H7 (cell line): Measurements from ENCODE around the gene USP34. TPM values are rescaled to one million over a fixed set of nuclear protein-coding genes. Genes with fewer than 3 reads are reported as not detected.
"Not testable (repeated sequence)": the region's sequence is repeated elsewhere in the genome, so short reads cannot be mapped to it uniquely, and the experiment has no call there.

Experiments used
- DNase-seq: peaks from one replicate; pipeline ENCODE4 v3.0.0; 2012
- H3K27me3 ChIP-seq: 2 replicates; pipeline ENCODE4 v1.6.0; 2011; ENCODE audit warnings: mild to moderate bottlenecking, low read length; ENCODE audit not compliant: control insufficient read depth, insufficient read depth
- H3K36me3 ChIP-seq: replicated peaks from 2 replicates; pipeline ENCODE4 v1.5.1; 2011; ENCODE audit warnings: low read length; ENCODE audit not compliant: control insufficient read depth, insufficient read depth
- H3K4me3 ChIP-seq: 2 replicates; pipeline ENCODE4 v1.5.1; 2011; ENCODE audit warnings: low read depth, mild to moderate bottlenecking, control low read depth, low read length, moderate library complexity; ENCODE audit not compliant: insufficient read depth
- total RNA-seq: library from RNA; depleted of rRNA; stranded (reverse); fragments of >200 nt; shearing (Covaris generic); gene quantifications from 2 replicates; pipeline ENCODE4 v1.2.3, GENCODE V29; 2014

Gene USP34
- total RNA-seq, 1 experiment from 2014 or later: 48.6 TPM

DNA sequence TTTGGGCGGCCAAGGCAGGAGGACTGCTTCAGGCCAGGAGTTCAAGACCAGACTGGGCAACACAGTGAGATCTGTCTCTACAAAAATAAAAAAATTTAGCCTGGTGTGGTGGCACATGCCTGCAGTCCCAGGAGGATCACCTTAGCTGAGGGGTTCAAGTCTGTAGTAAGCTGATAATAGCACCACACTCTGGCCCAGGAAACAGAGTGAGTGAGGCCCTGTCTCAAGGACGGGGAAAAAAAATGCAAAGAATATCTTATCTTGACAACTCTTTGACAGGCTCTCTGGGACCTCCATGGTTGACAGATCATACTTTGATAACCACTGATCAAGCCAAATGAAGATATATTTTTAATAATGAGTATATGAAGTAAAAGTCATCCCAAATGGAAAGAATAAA lies 22.7 kb downstream of the USP34 start:
- no peaks in the 10 kb centered on the region for H3K27me3 ChIP-seq
- H3K4me3 ChIP-seq: no peak overlapping the region
- no peak for DNase-seq

DNA sequence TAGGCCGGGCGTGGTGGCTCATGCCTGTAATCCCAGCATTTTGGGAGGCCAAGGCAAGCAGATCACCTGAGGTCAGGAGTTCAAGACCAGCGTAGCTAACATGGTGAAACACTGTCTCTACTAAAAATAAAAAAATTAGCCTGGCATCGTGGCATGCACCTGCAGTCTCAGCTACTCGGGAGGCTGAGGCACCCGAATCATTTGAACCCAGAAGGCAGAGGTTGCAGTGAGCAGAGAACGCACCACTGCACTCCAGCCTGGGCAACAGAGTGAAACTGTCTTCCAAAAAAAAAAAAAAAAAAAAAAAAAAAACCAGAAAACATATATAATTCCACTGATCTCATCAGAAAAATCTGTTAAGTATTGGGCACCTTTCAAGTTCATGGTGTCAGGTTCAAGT lies 23.9 kb downstream of the USP34 start:
- DNase-seq, H3K4me3 ChIP-seq, H3K36me3 ChIP-seq, H3K27me3 ChIP-seq: not testable (repeated sequence)

More for the DNA sequence above, 22.7 kb downstream of the USP34 start:
- H3K36me3 ChIP-seq: no peaks in the 10 kb centered on the region

DNA sequence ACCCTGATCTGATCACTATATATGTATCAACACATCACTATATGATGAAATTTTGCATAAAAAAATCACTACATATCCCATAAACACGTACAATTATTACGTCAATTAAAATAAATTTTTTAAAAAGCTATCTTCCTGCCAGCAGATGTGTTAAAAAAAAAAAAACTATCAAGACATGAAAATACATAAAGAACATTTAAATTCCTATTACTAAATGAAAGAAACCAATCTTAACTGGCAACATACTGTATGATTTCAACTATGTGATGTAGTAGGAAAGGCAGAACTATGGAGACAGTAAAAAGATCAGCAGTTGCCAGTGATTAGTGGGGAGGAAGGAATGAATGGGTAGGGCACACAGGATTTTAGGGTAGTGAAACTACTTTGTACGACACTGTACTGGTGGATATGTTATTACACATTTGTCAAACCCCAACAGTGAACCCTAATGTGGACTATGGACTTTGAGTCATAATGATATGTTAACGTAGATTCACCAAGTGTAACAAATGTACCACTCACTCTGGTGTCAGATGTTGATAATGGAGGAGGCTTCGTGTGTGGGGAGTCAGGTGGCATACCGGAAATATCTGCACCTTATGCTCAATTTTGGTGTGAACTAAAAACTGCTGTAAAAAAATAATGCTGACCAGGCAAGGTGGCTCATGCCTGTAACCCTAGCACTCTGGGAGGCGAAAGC lies 27.4 kb downstream of the USP34 start:
- DNase-seq: no peak
- no peaks in the 10 kb centered on the region for H3K27me3 ChIP-seq
- no peaks in the 10 kb centered on the region for H3K36me3 ChIP-seq
- H3K4me3 ChIP-seq: no peak overlapping the region

DNA sequence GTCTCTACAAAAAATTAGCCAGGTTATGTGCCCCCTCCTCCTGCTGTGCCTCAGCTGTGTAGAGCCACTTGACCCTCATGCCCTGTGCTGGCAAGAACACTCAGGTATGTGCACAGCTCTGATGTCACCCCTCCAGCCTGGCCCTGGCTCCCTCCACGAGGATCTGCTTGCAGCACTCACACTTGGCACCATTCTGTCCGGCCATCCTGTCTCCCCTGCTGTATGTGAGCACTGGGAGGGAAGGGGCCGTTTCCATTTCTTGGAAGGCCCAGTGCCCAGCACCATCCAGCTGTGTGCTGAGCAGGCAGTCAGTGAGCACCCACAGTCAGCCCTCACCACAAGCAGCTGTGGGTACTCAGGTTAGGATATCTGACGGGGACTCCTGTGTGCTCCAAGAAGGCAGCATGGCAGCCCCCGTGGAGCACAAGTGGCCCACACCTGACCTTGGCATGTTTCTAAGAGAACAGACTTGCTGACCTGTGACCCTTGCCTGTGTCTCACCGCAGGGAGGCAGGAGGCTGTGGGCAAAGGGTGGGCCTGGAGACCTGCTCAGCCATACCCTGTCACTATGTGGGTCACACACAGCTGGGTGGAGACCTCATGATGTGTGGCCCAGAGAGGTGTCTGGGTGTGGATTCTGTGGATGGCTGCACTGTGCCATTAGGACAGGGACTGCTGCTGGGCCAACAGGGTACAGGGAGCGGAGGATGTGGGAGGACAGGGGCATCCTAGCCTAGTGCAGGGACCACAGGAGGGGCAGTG lies 31.5 kb downstream of the USP34 start:
- Histone ChIP-seq H3K27me3 (no peaks in the 10 kb centered on the region), H3K4me3 (no peak overlapping the region), H3K36me3 (no peaks in the 10 kb centered on the region)
- peak; percentile 11 for DNase-seq

DNA sequence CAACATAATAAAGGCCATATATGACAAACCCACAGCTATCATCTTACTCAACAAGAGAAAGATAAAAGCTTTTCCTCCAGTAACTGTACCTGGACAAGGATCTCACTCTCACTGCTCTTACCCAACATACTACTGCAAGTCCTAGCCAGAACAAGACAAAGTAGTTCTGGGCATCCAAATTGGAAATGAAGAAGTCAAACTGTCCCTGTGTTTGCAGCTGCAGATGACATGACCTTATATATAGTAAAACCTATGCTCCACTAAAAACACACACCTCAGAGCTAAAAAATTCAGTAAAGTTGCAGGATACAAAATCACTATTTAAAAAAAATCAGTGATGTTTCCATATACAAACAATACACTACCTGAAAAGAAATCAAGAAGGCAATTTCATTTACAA lies 32.2 kb downstream of the USP34 start:
- Histone ChIP-seq H3K36me3 (no peaks in the 10 kb centered on the region), H3K4me3 (no peak overlapping the region), H3K27me3 (no peaks in the 10 kb centered on the region)
- no peak for DNase-seq

GRCh38 chr2:61437170-61437569 lies 33.7 kb downstream of the USP34 start:
- Histone ChIP-seq H3K4me3 (no peak overlapping the region), H3K36me3 (no peaks in the 10 kb centered on the region), H3K27me3 (no peaks in the 10 kb centered on the region)
- DNase-seq: no peak

DNA sequence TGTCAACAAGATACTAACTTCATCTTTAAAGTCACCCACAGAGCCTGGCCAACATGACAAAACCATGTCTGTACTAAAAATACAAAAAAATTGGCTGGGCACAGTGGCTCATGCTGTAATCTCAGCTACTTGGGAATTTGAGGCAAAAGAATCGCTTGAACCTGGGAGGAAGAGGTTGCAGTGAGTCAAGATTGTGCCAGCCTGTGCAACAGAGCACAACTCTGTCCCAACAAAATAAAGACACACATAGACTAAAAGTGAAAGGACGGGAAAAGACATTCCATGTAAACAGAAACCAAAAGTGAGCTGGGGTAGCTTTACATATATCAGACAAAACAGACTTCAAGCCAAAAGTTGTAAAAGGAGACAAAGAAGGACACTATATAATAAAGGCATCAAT lies 34.8 kb downstream of the USP34 start:
- H3K4me3 ChIP-seq: no peak overlapping the region
- no peaks in the 10 kb centered on the region for H3K36me3 ChIP-seq
- DNase-seq: no peak
- no peaks in the 10 kb centered on the region for H3K27me3 ChIP-seq

- Histone ChIP-seq H3K4me3 (no peak overlapping the region), H3K36me3 (no peaks in the 10 kb centered on the region), H3K27me3 (no peaks in the 10 kb centered on the region)
- DNase-seq: no peak
Observed at GRCh38 chr2:61435291-61435690, 35.6 kb downstream of the USP34 start.

DNA sequence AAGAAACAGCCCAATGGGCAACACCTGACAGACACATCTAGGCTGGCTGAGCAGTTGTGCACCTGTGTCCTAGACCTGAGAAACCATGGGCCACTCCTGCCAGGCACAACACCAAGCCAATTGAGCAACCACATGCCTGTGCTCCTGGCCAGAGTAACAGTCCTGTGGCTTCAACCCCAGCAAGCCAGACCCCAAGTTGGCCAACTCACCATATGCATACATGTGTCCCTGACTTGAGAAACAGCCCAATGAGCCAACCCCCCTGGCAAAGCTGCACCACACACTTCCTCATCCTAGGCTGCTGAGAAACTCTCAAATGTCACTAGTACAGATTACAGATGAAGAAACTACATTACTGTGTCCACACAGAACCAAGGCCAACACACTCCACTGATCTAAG lies 36.6 kb downstream of the USP34 start:
- no peaks in the 10 kb centered on the region for H3K27me3 ChIP-seq
- no peak overlapping the region for H3K4me3 ChIP-seq
- no peaks in the 10 kb centered on the region for H3K36me3 ChIP-seq
- DNase-seq: no peak

DNA sequence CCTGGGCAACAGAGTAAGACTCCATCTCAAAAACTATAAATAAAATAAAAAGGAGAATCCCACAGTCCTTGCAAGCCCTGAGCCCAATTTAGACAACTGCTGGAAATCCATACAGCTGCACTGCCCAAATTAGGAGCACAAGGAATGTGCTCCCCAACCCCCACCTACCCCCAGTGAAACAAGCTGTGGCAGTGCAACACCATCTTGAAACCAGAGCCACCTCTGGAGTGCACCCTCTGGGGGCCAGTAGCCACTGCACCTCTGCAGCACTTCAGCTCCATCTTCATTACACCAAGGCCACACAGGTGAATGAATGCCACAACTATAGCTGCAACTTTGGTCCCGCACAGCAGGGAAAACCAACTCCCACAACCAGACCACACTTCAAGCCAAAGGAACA lies 37.3 kb downstream of the USP34 start:
- peak; percentile 25 for DNase-seq
- H3K36me3 ChIP-seq: no peaks in the 10 kb centered on the region
- H3K27me3 ChIP-seq: no peaks in the 10 kb centered on the region
- no peak overlapping the region for H3K4me3 ChIP-seq

DNA sequence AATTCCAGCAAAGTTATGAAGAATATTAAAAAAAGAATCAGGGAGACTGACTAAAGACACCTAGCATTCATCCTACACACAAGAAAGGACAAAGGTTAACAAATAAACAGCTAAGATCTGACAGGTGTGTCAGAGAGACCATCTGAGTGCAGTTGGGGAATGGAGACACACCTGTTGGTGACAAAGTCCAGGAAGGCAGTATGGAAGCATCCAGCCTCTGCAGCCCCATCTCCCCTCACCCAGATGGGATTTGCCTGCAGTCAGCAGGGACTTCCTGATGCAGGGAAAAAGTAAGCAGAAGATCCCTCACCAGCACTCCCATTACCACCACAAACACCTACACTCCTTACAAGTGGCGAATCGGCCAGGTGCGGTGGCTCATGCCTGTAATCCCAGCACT lies 37.9 kb downstream of the USP34 start:
- H3K27me3 ChIP-seq: no peaks in the 10 kb centered on the region
- peak; percentile 8 for DNase-seq

DNA sequence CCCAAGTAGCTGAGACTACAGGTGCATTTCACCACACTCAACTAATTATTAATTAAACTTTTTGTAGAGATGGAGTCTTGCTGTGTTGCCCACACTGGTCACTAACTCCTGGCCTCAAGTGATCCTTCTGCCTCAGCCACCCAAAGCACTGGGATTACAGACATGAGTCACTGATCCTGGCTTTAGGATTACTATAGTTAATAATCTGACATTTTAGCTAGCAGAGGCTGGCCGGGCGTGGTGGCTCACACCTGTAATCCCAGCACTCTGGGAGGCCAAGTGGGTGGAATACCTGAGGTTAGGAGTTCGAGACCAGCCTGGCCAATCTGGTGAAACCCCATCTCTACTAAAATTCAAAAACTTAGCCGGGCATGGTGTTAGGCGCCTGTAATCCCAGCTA lies 39.5 kb downstream of the USP34 start:
- no peak for DNase-seq
- Histone ChIP-seq H3K27me3 (no peaks in the 10 kb centered on the region), H3K36me3 (no peaks in the 10 kb centered on the region), H3K4me3 (no peak overlapping the region)

More for the DNA sequence above, 37.9 kb downstream of the USP34 start:
- no peak overlapping the region for H3K4me3 ChIP-seq
- no peaks in the 10 kb centered on the region for H3K36me3 ChIP-seq

GRCh38 chr2:61426267-61426897 lies 44.5 kb downstream of the USP34 start:
- Histone ChIP-seq H3K4me3 (no peak overlapping the region), H3K27me3 (no peaks in the 10 kb centered on the region), H3K36me3 (no peaks in the 10 kb centered on the region)
- DNase-seq: peak; percentile 69

DNA sequence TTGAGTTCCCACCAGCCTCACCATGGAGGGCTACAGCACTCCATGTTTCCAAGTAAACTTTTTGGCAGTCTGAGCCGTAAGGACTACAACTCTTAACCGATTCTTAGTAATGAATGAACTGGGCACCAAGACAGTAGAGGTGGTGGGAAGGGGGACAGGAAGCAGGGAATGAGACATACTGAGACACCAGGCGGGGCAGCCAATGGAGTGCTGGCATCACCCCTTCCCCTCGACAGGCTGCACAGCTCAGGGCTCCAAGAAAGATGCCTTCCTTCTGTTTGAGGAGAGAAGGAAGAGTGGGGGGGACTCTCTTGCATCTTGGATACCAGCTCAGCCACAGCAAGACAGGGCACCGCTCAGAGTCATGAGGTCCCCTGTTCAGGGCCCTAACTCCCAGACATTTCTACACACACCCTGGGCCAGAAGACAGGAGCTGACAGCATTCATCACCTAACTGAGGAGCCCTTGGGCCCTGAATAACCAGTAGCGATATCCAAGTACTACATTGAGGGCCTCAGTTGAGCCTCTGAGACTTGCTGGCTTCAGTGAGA lies 45.2 kb downstream of the USP34 start:
- H3K36me3 ChIP-seq: no peaks in the 10 kb centered on the region
- DNase-seq: no peak
- H3K27me3 ChIP-seq: no peaks in the 10 kb centered on the region
- H3K4me3 ChIP-seq: no peak overlapping the region

DNA sequence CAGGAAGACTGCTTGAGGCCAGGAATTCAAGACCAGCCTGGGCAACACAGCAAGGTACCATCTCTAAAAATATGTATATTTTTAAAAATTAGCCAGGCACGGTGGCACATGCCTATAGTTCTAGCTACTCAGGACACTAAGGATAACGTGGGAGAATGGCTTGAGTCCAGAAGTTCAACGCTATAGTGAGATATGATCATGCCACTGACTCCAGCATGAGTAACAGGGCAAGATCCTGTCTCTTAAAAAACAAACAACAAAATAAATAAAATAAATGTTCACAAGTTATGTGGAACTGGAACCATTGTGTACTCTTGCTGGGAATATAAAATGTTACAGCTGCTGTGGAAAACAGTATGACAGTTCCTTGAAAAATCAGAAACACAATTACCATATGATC lies 47.2 kb downstream of the USP34 start:
- H3K36me3 ChIP-seq: no peaks in the 10 kb centered on the region
- H3K4me3 ChIP-seq: no peak overlapping the region
- no peak for DNase-seq
- no peaks in the 10 kb centered on the region for H3K27me3 ChIP-seq
